Fibroblast of skin of right biceps (primary cell): Measurements from ENCODE around the gene GULP1.
"Not testable (repeated sequence)": the region's sequence is repeated elsewhere in the genome, so short reads cannot be mapped to it uniquely, and the experiment has no call there.

Experiments
- DNase-seq: peaks from one replicate; pipeline ENCODE4 v3.0.0-alpha.2; 2013

GULP1 gene

DNA sequence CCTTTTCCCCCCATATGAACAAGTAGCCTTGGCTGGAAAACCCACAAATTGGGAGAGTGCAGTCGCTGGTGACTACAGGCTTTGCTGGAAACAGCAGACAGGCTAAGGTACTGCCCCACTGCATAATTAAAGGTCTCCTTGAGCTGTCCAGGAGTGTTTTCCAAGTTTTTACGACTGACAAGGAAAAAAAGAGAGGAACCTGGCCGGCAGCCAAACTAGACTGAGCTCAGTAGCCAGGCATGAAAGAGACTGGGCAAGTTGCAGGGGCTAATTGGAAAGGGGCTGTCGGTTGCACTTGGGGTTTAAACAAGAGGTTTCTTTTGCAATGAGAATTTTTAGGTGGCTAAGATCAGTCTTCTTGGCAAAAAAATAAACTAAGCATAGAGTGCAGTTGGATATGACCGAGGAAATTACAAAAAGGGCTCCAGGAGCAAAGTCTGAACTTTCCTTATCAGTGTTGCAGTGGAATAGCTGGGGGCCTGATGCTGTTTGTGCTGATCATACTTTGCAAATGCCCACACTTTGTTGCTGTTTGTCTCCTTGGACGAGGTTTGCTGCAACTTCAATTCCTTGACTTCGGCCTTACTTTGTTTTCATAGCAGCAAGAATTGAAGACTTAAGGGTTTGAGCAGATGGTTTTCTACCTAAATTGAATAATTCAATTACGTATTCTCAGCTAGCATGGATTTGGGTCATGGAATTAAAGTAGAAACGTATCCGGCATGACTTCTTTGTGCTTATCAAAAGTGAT, 2.1 kb downstream of the GULP1 start:
- peak; percentile 75 for DNase-seq

- no peak for DNase-seq
These were observed 2.8 kb downstream of the GULP1 start for GRCh38 chr2:188294352-188294926.

GRCh38 chr2:188295067-188295685, 3.5 kb downstream of the GULP1 start:
- no peak for DNase-seq

DNA sequence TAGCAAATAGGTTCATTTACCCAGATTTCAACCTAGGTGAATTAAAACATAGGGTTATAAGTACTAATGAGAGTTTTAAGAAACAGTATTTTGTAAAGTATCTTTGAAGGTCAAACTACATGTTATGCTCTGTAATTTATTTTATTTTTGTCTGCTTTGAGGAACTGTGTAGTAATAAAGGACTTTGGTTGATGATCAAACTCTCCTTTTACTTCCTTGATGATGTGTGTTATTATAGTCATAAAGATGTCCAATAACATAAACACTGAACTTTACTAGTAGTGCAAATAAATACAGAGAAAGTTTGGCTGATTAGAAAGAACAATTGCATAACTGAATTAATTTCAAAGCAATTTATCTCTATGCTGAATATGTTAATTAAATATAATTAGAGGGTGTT, 6.3 kb downstream of the GULP1 start:
- DNase-seq: no peak

DNA sequence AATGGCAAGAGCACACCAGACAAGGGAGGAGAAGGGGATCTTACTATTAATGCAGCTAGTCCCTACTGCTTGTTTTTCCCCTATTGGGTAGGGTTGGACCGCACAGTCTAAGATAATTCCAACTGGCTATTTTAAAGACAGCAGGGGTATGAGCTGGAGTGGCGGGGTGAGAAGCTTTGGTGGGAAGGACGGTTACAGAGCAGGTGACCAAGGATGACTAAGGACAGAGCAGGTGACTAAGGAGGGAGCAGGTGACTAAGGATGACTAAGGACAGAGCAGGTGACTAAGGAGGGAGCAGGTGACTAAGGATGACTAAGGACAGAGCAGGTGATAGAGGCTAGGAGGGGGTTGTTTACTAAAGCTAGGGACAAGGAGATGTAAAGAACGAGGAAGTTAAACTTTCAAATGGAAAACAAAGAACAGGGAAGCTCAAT, 7.3 kb downstream of the GULP1 start:
- DNase-seq: not testable (repeated sequence)

DNA sequence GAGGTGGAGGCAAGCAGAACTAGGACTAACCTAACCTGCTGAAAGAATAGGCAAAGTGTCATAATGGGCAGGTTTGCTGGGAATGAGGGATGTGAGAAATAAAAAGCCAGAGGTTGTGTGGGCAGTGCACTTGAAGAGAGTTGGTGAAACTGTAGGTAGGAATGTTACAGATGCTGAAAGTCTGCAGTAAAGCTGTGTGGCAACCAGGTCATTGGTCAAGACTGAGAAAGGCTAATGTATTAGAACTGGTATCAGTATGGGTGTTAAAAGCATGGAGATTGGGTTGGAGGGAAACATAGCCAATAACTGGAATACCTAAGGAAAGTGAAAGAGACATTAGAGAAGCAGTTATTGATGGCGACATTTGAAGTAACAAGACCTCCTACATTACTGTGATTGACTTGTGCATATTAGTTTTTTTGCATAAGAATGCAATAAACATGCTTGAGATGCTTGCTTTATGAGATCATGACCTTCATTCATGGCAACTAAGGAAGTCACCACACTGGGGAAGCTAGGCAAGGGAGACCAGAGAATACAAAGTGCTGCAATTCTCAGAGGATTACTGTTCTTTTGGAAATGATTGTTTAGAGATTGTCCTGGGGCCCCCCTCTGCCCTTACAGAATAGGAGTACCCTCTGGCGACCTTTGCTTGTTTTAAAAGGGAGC, 11.8 kb downstream of the GULP1 start:
- DNase-seq: peak; percentile 86

DNA sequence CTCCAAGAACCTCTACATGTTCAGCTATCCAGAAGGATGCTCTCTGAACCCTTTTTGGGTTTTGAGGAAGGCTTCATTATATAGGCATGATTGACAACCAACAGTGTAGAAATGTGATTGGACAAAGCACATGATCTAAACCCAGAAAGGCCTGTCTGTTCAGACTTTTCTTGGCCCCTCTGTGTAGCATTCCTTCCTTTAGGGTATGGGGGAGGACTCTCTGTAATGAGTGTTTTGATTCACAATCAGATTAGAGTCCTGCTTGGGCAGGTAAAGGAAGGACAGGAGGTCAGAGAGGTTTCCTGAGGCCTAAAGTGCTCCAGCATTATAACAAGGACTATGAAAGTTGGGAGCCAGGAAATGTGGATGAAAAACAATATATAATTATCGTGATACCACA, 13.6 kb downstream of the GULP1 start:
- DNase-seq: no peak

DNA sequence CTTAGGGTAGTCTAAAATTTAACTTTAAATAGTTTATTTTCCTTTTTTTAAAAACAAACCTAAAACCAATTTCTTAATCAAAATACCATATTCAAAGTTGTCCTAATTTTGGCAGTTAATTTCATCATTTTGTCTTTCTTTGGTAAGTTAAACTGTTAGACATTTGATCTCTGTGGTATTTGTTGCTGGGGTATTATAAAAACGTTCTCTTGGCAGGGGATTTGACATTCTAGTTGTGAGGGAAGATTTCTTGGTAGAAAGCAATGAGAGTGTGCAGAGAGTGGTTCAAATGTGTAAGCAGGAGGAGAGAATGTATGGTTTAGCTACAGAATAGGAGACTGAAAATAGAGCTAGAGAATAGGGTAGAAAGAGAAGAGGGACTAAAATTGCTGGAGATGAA, 14.6 kb downstream of the GULP1 start:
- DNase-seq: no peak

GRCh38 chr2:188307850-188308283, 16.2 kb downstream of the GULP1 start:
- DNase-seq: no peak

DNA sequence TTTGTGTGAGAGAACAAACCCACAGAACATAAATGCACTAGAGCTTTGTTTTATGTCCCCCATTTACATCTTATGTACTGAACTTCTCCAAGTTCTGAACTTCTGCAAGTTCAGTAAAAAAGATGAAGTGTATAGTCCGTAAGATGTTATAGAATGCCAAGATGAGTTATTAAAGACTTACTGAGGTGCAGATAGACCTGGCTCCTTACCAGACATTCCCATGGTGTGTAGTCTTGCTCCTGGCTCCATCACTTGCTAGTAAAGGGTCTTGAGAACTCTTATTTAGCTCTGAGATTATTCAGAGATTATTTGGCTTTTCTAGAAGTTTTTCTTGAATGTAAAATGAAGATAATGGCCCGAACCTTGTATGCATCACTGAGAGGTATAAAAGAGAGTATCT, 16.8 kb downstream of the GULP1 start:
- no peak for DNase-seq

DNA sequence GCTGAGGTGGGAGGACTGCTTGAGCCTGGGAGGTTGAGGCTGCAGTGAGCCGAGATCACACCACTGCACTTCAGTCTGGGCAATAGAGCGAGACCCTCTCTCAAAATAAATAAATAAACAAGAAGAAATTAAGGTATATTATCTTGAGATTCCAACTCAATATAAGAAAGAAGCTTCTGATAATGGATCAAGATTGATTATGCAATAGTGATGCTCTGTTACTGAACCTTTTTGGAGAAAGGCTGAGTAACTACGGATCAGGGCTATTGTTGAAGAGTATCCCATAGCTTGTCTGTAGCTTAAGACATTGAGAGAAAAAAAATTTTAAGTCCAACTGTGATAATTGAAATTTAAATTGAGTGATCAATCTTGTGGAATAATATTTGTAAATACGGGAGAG, 17.7 kb downstream of the GULP1 start:
- DNase-seq: no peak

DNA sequence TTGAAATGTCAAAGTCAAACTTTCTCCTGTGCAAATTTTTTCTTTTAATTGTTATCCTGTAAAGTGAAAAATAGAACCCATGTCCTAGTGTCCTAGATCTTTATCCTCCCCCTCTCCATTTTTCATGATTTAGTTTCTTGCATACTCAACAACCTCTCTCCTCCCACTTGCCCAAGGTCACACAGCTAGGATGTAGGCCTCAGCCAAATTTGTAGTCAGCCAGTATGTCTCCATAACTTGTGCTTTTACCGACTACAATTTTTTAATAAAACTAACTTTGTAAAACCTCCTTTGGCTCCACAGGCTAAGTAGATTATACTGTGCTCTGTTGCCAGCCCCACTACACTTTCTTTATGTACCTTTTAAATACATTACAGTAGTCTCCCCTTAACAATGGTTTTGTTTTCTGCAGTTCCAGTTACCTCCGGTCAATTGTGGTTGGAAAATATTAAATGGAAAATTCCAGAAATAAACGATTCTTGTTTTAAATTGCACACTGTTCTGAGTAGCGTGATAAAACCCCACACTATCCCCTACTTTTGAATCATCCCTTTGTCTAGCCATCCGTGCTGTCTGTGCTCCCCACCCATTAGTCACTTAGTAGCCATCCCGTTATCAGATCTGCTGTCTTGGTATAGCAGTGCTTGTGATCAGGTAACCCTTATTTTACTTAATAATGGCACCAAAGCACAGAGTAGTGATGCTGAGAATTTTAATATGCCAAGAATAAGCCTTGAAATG, 22.8 kb downstream of the GULP1 start:
- no peak for DNase-seq

GRCh38 chr2:188315750-188316149, 24.1 kb downstream of the GULP1 start:
- DNase-seq: no peak

DNA sequence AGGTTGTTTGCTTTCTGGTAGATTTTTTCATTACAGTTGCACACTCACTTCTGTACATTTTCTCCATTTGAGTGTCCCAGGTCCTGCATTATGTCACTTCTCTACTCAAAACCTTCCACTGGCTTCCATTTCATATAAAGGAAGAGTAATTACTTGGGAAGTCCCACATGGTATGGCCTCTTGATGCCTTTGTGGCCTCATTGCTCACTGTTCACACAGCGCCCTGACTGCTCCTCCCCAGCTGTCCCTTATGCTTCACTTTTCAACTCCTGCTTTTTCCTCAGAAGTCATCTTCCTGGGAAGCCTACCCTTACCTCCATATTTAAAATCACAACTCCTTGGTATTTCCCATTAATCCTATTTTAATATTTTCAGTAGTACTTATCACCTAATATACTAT, 24.7 kb downstream of the GULP1 start:
- DNase-seq: no peak

- no peak for DNase-seq
These were observed 25.2 kb downstream of the GULP1 start for GRCh38 chr2:188316791-188317423.

GRCh38 chr2:188318161-188318749, 26.6 kb downstream of the GULP1 start:
- DNase-seq: no peak

DNA sequence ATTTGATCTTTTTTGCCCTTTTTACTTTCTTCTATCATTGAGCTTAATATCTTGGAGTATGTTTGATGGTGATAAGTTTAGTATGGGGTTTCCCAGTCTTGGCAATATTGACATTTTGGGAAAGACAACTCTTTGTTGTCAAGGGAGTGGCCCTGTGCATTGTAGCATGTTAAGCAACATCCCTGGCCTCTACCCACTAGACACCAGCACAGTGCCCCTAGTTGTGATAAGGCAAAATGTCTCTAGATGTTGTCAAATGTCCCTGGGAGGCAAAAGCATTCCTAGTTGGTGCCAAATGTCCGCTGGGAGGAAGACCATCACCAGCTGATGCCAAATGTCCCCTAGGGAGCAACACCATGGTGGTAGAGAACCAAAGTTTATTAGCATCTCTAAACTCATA, 28.2 kb downstream of the GULP1 start:
- no peak for DNase-seq

- no peak for DNase-seq
These were observed 29.2 kb downstream of the GULP1 start for GRCh38 chr2:188320861-188321260.

GRCh38 chr2:188322569-188323551, 31.2 kb downstream of the GULP1 start:
- peak; percentile 53 for DNase-seq

- no peak for DNase-seq
These were observed 32.4 kb downstream of the GULP1 start for GRCh38 chr2:188324067-188324466.

GRCh38 chr2:188326290-188326668, 34.6 kb downstream of the GULP1 start:
- DNase-seq: no peak
